ENCODE results near the gene SMO. TPM values are rescaled to one million over a fixed set of nuclear protein-coding genes. Genes with fewer than 3 reads are reported as not detected.
"Not testable (repeated sequence)": the region's sequence is repeated elsewhere in the genome, so short reads cannot be mapped to it uniquely, and the experiment has no call there.

SMO gene
- total RNA-seq, 1 donor = 1.3 TPM

GRCh38 chr7:129245533-129245932, 57.1 kb downstream of the SMO start:
- no peak overlapping the region for H3K4me3 ChIP-seq (ENCODE audit: low read depth, low read length)
- TF ChIP-seq CTCF (IDR thresholded peaks at IDR 0.05; ENCODE audit: insufficient read depth, low read depth, low read length) = no peak
- DNase-seq (ENCODE audit: low read depth) = no peak

- TF ChIP-seq CTCF (IDR thresholded peaks at IDR 0.05; ENCODE audit: insufficient read depth, low read depth, low read length) = no peak
- no peak overlapping the region for H3K4me3 ChIP-seq (ENCODE audit: low read depth, low read length)
- no peak for DNase-seq (ENCODE audit: low read depth)
Measured at GRCh38 chr7:129247087-129247486, 58.7 kb downstream of the SMO start.

GRCh38 chr7:129252128-129252527, 63.7 kb downstream of the SMO start:
- DNase-seq (ENCODE audit: low read depth) = no peak
- H3K4me3 ChIP-seq (ENCODE audit: low read depth, low read length) = no peak overlapping the region
- TF ChIP-seq CTCF (IDR thresholded peaks at IDR 0.05; ENCODE audit: insufficient read depth, low read depth, low read length) = no peak

- not testable (repeated sequence) for H3K4me3 ChIP-seq (ENCODE audit: low read depth, low read length); DNase-seq (ENCODE audit: low read depth)
Measured at GRCh38 chr7:129252603-129253002, 64.2 kb downstream of the SMO start.

GRCh38 chr7:129255800-129256199, 67.4 kb downstream of the SMO start:
- DNase-seq (ENCODE audit: low read depth) = no peak
- no peak for TF ChIP-seq CTCF (IDR thresholded peaks at IDR 0.05; ENCODE audit: insufficient read depth, low read depth, low read length)
- no peak overlapping the region for H3K4me3 ChIP-seq (ENCODE audit: low read depth, low read length)

GRCh38 chr7:129256221-129256620, 67.8 kb downstream of the SMO start:
- no peak overlapping the region for H3K4me3 ChIP-seq (ENCODE audit: low read depth, low read length)
- no peak for TF ChIP-seq CTCF (IDR thresholded peaks at IDR 0.05; ENCODE audit: insufficient read depth, low read depth, low read length)
- no peak for DNase-seq (ENCODE audit: low read depth)

GRCh38 chr7:129257168-129257567, 68.7 kb downstream of the SMO start:
- TF ChIP-seq CTCF (IDR thresholded peaks at IDR 0.05; ENCODE audit: insufficient read depth, low read depth, low read length) = no peak
- H3K4me3 ChIP-seq (ENCODE audit: low read depth, low read length) = no peak overlapping the region
- no peak for DNase-seq (ENCODE audit: low read depth)

All from fibroblast of villous mesenchyme (primary cell).